Astrocyte (in vitro differentiated cells and primary cell): ENCODE measurements around the gene SLC25A48. TPM values are rescaled to one million over a fixed set of nuclear protein-coding genes. Genes with fewer than 3 reads are reported as not detected.

Experiments used
- DNase-seq: peaks from one replicate; pipeline ENCODE4 v3.0.0-alpha.2; 2010; ENCODE audit warnings: low read depth
- FAIRE-seq: peaks from 2 replicates; lab custom pipeline; 2011; peaks lifted over from hg19 to GRCh38; lab: Jason Lieb, UNC
- H2AFZ ChIP-seq: 2 replicates; pipeline ENCODE4 v1.6.0; 2012; ENCODE audit warnings: low read depth, low read length, inconsistent platforms
- H3K27ac ChIP-seq: 2 replicates; pipeline ENCODE4 v1.5.1; 2011; ENCODE audit warnings: low read depth, low read length, inconsistent platforms
- H3K27me3 ChIP-seq: 2 replicates; pipeline ENCODE4 v1.6.0; 2011; ENCODE audit warnings: low read length, inconsistent platforms; ENCODE audit not compliant: insufficient read depth
- H3K36me3 ChIP-seq: 2 replicates; pipeline ENCODE4 v1.5.1; 2011; ENCODE audit warnings: low read length, inconsistent platforms; ENCODE audit not compliant: insufficient read depth
- H3K4me1 ChIP-seq: 2 replicates; pipeline ENCODE4 v1.5.1; 2011; ENCODE audit warnings: low read length, inconsistent platforms; ENCODE audit not compliant: insufficient read depth
- H3K4me2 ChIP-seq: 2 replicates; pipeline ENCODE4 v1.6.0; 2012; ENCODE audit warnings: low read length, inconsistent platforms
- H3K4me3 ChIP-seq: 2 replicates; pipeline ENCODE4 v1.5.1; 2011; ENCODE audit warnings: low read depth, mild to moderate bottlenecking, low read length, inconsistent platforms; ENCODE audit not compliant: insufficient read depth
- H3K79me2 ChIP-seq: 2 replicates; pipeline ENCODE4 v1.6.0; 2012; ENCODE audit warnings: mild to moderate bottlenecking, low read length, inconsistent platforms; ENCODE audit not compliant: insufficient read depth
- H3K9ac ChIP-seq: 2 replicates; pipeline ENCODE4 v1.6.0; 2012; ENCODE audit warnings: mild to moderate bottlenecking, low read length, inconsistent platforms
- H3K9me3 ChIP-seq: 2 replicates; pipeline ENCODE4 v1.5.1; 2012; ENCODE audit warnings: low read depth, mild to moderate bottlenecking, low read length, inconsistent platforms; ENCODE audit not compliant: insufficient read depth
- H4K20me1 ChIP-seq: 2 replicates; pipeline ENCODE4 v1.6.0; 2012; ENCODE audit warnings: low read length, inconsistent platforms; ENCODE audit not compliant: insufficient read depth
- H3K27ac Mint-ChIP-seq: one replicate; pipeline ENCODE4 v1.8.0; 2021; ENCODE audit warnings: mild to moderate bottlenecking, mixed read lengths; ENCODE audit not compliant: unreplicated experiment
- H3K27me3 Mint-ChIP-seq: one replicate; pipeline ENCODE4 v1.8.0; 2021; ENCODE audit warnings: low read depth, mixed read lengths; ENCODE audit not compliant: unreplicated experiment
- H3K36me3 Mint-ChIP-seq: one replicate; pipeline ENCODE4 v1.8.0; 2021; ENCODE audit warnings: low read depth, mixed read lengths; ENCODE audit not compliant: unreplicated experiment
- H3K4me1 Mint-ChIP-seq: one replicate; pipeline ENCODE4 v1.8.0; 2021; ENCODE audit warnings: low read depth, mixed read lengths; ENCODE audit not compliant: unreplicated experiment
- H3K4me3 Mint-ChIP-seq: one replicate; pipeline ENCODE4 v1.8.0; 2021; ENCODE audit warnings: mild to moderate bottlenecking, moderate library complexity, mixed read lengths; ENCODE audit not compliant: unreplicated experiment
- H3K9me3 Mint-ChIP-seq: one replicate; pipeline ENCODE4 v1.8.0; 2021; ENCODE audit warnings: mild to moderate bottlenecking, mixed read lengths; ENCODE audit not compliant: unreplicated experiment
- CTCF ChIP-seq: IDR thresholded peaks from 2 replicates; pipeline ENCODE4 v1.5.1; 2011; ENCODE audit warnings: low read depth, mild to moderate bottlenecking, inconsistent platforms, low read length, moderate library complexity; ENCODE audit not compliant: insufficient read depth
- EZH2 ChIP-seq: IDR thresholded peaks from 2 replicates; pipeline ENCODE4 v1.6.1; 2012; ENCODE audit warnings: mild to moderate bottlenecking, low read length, inconsistent platforms; ENCODE audit not compliant: insufficient read depth
- total RNA-seq: library from RNA; stranded (reverse); gene quantifications from 2 replicates; pipeline ENCODE4 v1.2.1, GENCODE V29; 2021

SLC25A48 gene
- total RNA-seq, 1 donor from 2014 or later = not detected

GRCh38 chr5:135832941-135833920 lies 1.2 kb upstream of the SLC25A48 start:
- Histone ChIP-seq H2AFZ (no peak overlapping the region), H4K20me1 (peaks cover 2% of the 10 kb centered on the region), H3K4me1 (peaks cover 8% of the 10 kb centered on the region), H3K27me3 (peaks cover 52% of the 10 kb centered on the region), H3K9ac (no peak overlapping the region), H3K4me3 (no peak overlapping the region), H3K27ac (no peak overlapping the region), H3K36me3 (no peaks in the 10 kb centered on the region), H3K4me2 (no peak overlapping the region), H3K9me3 (no peaks in the 10 kb centered on the region), H3K79me2 (no peaks in the 10 kb centered on the region)
- H3K27ac Mint-ChIP-seq = no peak overlapping the region
- H3K27me3 Mint-ChIP-seq = peaks cover 91% of the 10 kb centered on the region
- H3K4me1 Mint-ChIP-seq = no peaks in the 10 kb centered on the region
- DNase-seq = no peak
- H3K36me3 Mint-ChIP-seq = no peaks in the 10 kb centered on the region
- H3K9me3 Mint-ChIP-seq = peaks cover 10% of the 10 kb centered on the region
- no peak for FAIRE-seq
- H3K4me3 Mint-ChIP-seq = no peak overlapping the region
- no peak for TF ChIP-seq EZH2
- TF ChIP-seq CTCF = no peak

GRCh38 chr5:135833961-135834638 lies 363 bp upstream of the SLC25A48 start:
- peaks cover 13% of the 10 kb centered on the region for H3K9me3 Mint-ChIP-seq
- peaks cover 8% of the 10 kb centered on the region for H3K4me1 ChIP-seq
- no peaks in the 10 kb centered on the region for H3K9me3 ChIP-seq
- peaks cover 2% of the 10 kb centered on the region for H4K20me1 ChIP-seq
- H3K36me3 Mint-ChIP-seq = no peaks in the 10 kb centered on the region
- H3K27me3 ChIP-seq = peaks cover 51% of the 10 kb centered on the region
- no peaks in the 10 kb centered on the region for H3K4me1 Mint-ChIP-seq
- no peak overlapping the region for H3K27ac Mint-ChIP-seq
- H3K9ac ChIP-seq = no peak overlapping the region
- H3K4me2 ChIP-seq = peak overlapping the region; percentile 87
- no peaks in the 10 kb centered on the region for H3K79me2 ChIP-seq
- peak overlapping the region; percentile 73 for H3K4me3 Mint-ChIP-seq
- FAIRE-seq = peak; percentile 47
- H2AFZ ChIP-seq = peak overlapping the region; percentile 78
- no peak overlapping the region for H3K4me3 ChIP-seq
- peak; percentile 27 for DNase-seq
- TF ChIP-seq EZH2 = no peak
- TF ChIP-seq CTCF = peak; percentile 60
- H3K27me3 Mint-ChIP-seq = peaks cover 85% of the 10 kb centered on the region
- H3K36me3 ChIP-seq = no peaks in the 10 kb centered on the region
- H3K27ac ChIP-seq = no peak overlapping the region
